HepG2 (cell line): ENCODE data around the gene ELOVL2. TPM values are rescaled to one million over a fixed set of nuclear protein-coding genes. Genes with fewer than 3 reads are reported as not detected.
A peak's percentile ranks its signal among the peaks of the same experiment; 100 is the strongest.

ENCODE experiments used
- CC2D1A ChIP-seq: sonication (generic); formaldehyde crosslinking; IDR thresholded peaks from 2 replicates; pipeline ENCODE4 v1.8.1; 2023; ENCODE audit warnings: mild to moderate bottlenecking, missing genetic modification reagents
- ELF3 ChIP-seq: IDR thresholded peaks from 2 replicates; pipeline ENCODE4 v1.6.1; 2016; ENCODE audit warnings: missing genetic modification reagents, missing compliant biosample characterization
- FIP1L1 ChIP-seq: fragments of 200-400 bp; formaldehyde crosslinking; IDR thresholded peaks from 2 replicates; pipeline ENCODE4 v1.6.1; 2018; ENCODE audit warnings: low read depth, mild to moderate bottlenecking, low read length, moderate library complexity, borderline replicate concordance; ENCODE audit not compliant: insufficient read depth
- NR2F2 ChIP-seq: IDR thresholded peaks from 2 replicates; pipeline ENCODE4 v1.6.1; 2012; ENCODE audit warnings: low read depth, inconsistent platforms, borderline replicate concordance
- RBFOX2 ChIP-seq: fragments of 200-400 bp; formaldehyde crosslinking; IDR thresholded peaks from 2 replicates; pipeline ENCODE4 v1.6.1; 2017; ENCODE audit warnings: low read depth, mild to moderate bottlenecking, low read length
- RXRB ChIP-seq: IDR thresholded peaks from 2 replicates; pipeline ENCODE4 v1.6.1; 2016; ENCODE audit warnings: borderline replicate concordance, missing genetic modification reagents, missing compliant biosample characterization
- SUZ12 ChIP-seq: fragments of 150-350 bp; IDR thresholded peaks from 2 replicates; pipeline ENCODE4 v1.6.1; 2014; ENCODE audit warnings: low read depth, low read length
- ZNF343 ChIP-seq: sonication (generic); formaldehyde crosslinking; IDR thresholded peaks from 2 replicates; pipeline ENCODE4 v1.4.0; 2020; ENCODE audit warnings: mild to moderate bottlenecking, missing genetic modification reagents
- ZNF468 ChIP-seq: sonication (generic); formaldehyde crosslinking; IDR thresholded peaks from 2 replicates; pipeline ENCODE4 v1.8.0; 2022; ENCODE audit warnings: mild to moderate bottlenecking, moderate library complexity, missing genetic modification reagents
- polyA plus RNA-seq, 8 experiments: library from polyadenylated mRNA; depleted of rRNA in 3 of 8; stranded (reverse) in 7 of 8; unstranded in 1 of 8; fragments of >200 nt; fragmentation: Illumina TruSeq in 4 of 8; extraction: Trizol in 4 of 8; gene quantifications; 2 replicates each; pipeline versions ENCODE4 v1.2.1 to v1.2.3, GENCODE V29; 2011 to 2016; ENCODE audit warnings: low read depth in 4 of 8, missing spikeins in 1 of 8, mixed read lengths in 1 of 8; ENCODE audit not compliant: insufficient read depth in 1 of 8
- total RNA-seq, 5 experiments: library from RNA; depleted of rRNA; stranded (reverse); fragments of >200 nt; fragmentation: Illumina TruSeq; extraction: Trizol; gene quantifications; 2 replicates each; pipeline ENCODE4 v1.2.3, GENCODE V29; 2016; ENCODE audit warnings: low read depth in 1 of 5
- TF ChIP-seq, protein P1 (sequence below): sonication (generic); formaldehyde crosslinking; IDR thresholded peaks from 2 replicates; pipeline ENCODE4 v1.9.0; 2022; ENCODE audit warnings: missing genetic modification reagents, mild to moderate bottlenecking, borderline replicate concordance
- TF ChIP-seq, protein P2 (sequence below): sonication (generic); formaldehyde crosslinking; conservative IDR thresholded peaks from 2 replicates; pipeline ENCODE4 v1.4.0; 2020; ENCODE audit warnings: missing genetic modification reagents
- TF ChIP-seq, protein P3 (sequence below), 2 experiments: fragments of 450-650 bp in 1 of 2; sonication (generic) in 1 of 2; formaldehyde crosslinking in 1 of 2; IDR thresholded peaks; 2 replicates each; pipeline versions ENCODE4 v1.6.1 to v1.8.0; 2016 to 2022; ENCODE audit warnings: antibody characterized with exemption in 1 of 2, mild to moderate bottlenecking in 1 of 2, missing genetic modification reagents in 1 of 2
- TF ChIP-seq, protein P4 (sequence below): sonication (generic); formaldehyde crosslinking; IDR thresholded peaks from 2 replicates; pipeline ENCODE4 v1.4.0; 2020; ENCODE audit warnings: mild to moderate bottlenecking, missing genetic modification reagents

The ELOVL2 gene
- total and polyA plus RNA-seq, 2 of the 13 experiments (the other 11 are each of a cell fraction or from before 2014, with no cell fraction given), result 43.6 to 65.4 TPM

DNA sequence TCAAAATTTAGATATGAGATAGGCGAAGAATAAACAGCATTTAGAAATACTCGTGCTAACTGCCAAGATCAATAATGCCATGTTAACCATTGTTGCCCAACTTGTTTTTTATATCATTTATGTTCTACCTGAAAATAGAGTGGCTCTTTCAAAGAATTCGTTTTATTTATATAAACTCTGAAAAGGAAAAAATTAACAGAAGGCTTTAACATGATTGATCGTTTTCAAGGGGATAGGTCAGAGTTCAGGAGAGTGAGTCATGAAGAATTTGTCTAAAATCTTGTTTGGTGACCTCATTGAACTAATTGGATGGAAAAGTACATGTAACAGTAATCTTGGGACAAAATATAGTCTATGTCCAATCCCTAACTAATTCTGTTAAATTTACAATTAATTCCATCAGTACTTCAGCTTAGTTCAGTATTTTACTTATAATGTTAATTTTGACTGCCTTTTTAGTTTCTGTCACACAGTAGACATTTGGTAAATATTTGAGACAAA lies 11.1 kb upstream of the ELOVL2 start (continued):
- TF ChIP-seq, protein P1, sequence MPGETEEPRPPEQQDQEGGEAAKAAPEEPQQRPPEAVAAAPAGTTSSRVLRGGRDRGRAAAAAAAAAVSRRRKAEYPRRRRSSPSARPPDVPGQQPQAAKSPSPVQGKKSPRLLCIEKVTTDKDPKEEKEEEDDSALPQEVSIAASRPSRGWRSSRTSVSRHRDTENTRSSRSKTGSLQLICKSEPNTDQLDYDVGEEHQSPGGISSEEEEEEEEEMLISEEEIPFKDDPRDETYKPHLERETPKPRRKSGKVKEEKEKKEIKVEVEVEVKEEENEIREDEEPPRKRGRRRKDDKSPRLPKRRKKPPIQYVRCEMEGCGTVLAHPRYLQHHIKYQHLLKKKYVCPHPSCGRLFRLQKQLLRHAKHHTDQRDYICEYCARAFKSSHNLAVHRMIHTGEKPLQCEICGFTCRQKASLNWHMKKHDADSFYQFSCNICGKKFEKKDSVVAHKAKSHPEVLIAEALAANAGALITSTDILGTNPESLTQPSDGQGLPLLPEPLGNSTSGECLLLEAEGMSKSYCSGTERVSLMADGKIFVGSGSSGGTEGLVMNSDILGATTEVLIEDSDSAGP (CRISPR knock-in tag), result no peak
- TF ChIP-seq, protein P2, sequence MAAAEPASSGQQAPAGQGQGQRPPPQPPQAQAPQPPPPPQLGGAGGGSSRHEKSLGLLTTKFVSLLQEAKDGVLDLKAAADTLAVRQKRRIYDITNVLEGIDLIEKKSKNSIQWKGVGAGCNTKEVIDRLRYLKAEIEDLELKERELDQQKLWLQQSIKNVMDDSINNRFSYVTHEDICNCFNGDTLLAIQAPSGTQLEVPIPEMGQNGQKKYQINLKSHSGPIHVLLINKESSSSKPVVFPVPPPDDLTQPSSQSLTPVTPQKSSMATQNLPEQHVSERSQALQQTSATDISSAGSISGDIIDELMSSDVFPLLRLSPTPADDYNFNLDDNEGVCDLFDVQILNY, result no peak
- TF ChIP-seq RXRB (peak; percentile 85), NR2F2 (peak; percentile 95), CC2D1A (CRISPR knock-in tag) (no peak), ZNF343 (CRISPR knock-in tag) (no peak), FIP1L1 (no peak), ZNF468 (CRISPR knock-in tag) (no peak), ELF3 (CRISPR knock-in tag) (peak; percentile 32; the same call in 1 of the 2 replicates), RBFOX2 (no peak), SUZ12 (no peak)
- TF ChIP-seq, protein P3, sequence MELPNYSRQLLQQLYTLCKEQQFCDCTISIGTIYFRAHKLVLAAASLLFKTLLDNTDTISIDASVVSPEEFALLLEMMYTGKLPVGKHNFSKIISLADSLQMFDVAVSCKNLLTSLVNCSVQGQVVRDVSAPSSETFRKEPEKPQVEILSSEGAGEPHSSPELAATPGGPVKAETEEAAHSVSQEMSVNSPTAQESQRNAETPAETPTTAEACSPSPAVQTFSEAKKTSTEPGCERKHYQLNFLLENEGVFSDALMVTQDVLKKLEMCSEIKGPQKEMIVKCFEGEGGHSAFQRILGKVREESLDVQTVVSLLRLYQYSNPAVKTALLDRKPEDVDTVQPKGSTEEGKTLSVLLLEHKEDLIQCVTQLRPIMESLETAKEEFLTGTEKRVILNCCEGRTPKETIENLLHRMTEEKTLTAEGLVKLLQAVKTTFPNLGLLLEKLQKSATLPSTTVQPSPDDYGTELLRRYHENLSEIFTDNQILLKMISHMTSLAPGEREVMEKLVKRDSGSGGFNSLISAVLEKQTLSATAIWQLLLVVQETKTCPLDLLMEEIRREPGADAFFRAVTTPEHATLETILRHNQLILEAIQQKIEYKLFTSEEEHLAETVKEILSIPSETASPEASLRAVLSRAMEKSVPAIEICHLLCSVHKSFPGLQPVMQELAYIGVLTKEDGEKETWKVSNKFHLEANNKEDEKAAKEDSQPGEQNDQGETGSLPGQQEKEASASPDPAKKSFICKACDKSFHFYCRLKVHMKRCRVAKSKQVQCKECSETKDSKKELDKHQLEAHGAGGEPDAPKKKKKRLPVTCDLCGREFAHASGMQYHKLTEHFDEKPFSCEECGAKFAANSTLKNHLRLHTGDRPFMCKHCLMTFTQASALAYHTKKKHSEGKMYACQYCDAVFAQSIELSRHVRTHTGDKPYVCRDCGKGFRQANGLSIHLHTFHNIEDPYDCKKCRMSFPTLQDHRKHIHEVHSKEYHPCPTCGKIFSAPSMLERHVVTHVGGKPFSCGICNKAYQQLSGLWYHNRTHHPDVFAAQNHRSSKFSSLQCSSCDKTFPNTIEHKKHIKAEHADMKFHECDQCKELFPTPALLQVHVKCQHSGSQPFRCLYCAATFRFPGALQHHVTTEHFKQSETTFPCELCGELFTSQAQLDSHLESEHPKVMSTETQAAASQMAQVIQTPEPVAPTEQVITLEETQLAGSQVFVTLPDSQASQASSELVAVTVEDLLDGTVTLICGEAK (IDR thresholded peaks at IDR 0.05), result no peak
- TF ChIP-seq, protein P3 (CRISPR knock-in tag; IDR thresholded peaks at IDR 0.05), result no peak
- TF ChIP-seq, protein P4, sequence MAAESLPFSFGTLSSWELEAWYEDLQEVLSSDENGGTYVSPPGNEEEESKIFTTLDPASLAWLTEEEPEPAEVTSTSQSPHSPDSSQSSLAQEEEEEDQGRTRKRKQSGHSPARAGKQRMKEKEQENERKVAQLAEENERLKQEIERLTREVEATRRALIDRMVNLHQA (CRISPR knock-in tag), result no peak
